K562 (cell line): ENCODE measurements around the gene SLC1A4. TPM values are rescaled to one million over a fixed set of nuclear protein-coding genes. Genes with fewer than 3 reads are reported as not detected.
A peak's percentile ranks its signal among the peaks of the same experiment; 100 is the strongest.

Experiments
- BCOR ChIP-seq: fragments of 450-650 bp; IDR thresholded peaks from 2 replicates; pipeline ENCODE4 v1.6.1; 2016
- DNMT1 ChIP-seq: fragments of 450-650 bp; IDR thresholded peaks from 2 replicates; pipeline ENCODE4 v1.6.1; 2016; ENCODE audit warnings: antibody characterized with exemption, mild to moderate bottlenecking
- MECOM ChIP-seq: fragments of 250-450 bp; sonication (Bioruptor Pico); IDR thresholded peaks from 2 replicates; pipeline ENCODE4 v1.8.0; 2022; ENCODE audit warnings: inconsistent platforms
- NFATC3 ChIP-seq: fragments of 450-650 bp; IDR thresholded peaks from 2 replicates; pipeline ENCODE4 v1.6.1; 2017; ENCODE audit warnings: mild to moderate bottlenecking
- NR2C2 ChIP-seq, 2 experiments: fragments of 200-800 bp in 1 of 2; sonication (Bioruptor generic) in 1 of 2; sonication (generic) in 1 of 2; formaldehyde crosslinking in 1 of 2; IDR thresholded peaks; 2 replicates each; pipeline versions ENCODE4 v1.6.1 to v1.8.0; 2016 to 2022; ENCODE audit warnings: mild to moderate bottlenecking in 1 of 2, missing compliant biosample characterization in 1 of 2, missing genetic modification characterization in 1 of 2, missing genetic modification reagents in 1 of 2
- SP2 ChIP-seq: IDR thresholded peaks from 2 replicates; pipeline ENCODE4 v1.6.1; 2011; ENCODE audit warnings: mild to moderate bottlenecking, low read depth, low read length, moderate library complexity; ENCODE audit not compliant: poor library complexity, severe bottlenecking; ENCODE audit errors: extremely low read depth
- ZNF263 ChIP-seq: sonication (generic); formaldehyde crosslinking; IDR thresholded peaks from 2 replicates; pipeline ENCODE4 v1.8.0; 2022; ENCODE audit warnings: mild to moderate bottlenecking, missing genetic modification reagents, borderline replicate concordance
- ZNF507 ChIP-seq: conservative IDR thresholded peaks from 2 replicates; pipeline ENCODE4 v1.6.1; 2017; ENCODE audit warnings: missing genetic modification characterization, missing compliant biosample characterization
- ZNF77 ChIP-seq: fragments of 250-450 bp; sonication (Bioruptor Pico); IDR thresholded peaks from 2 replicates; pipeline ENCODE4 v1.5.0; 2020
- ZZZ3 ChIP-seq: fragments of 450-650 bp; IDR thresholded peaks from 2 replicates; pipeline ENCODE4 v1.6.1; 2016; ENCODE audit warnings: antibody characterized with exemption, mild to moderate bottlenecking, moderate library complexity
- polyA plus RNA-seq, 8 experiments: library from polyadenylated mRNA; depleted of rRNA in 4 of 8; stranded (reverse) in 5 of 8; unstranded in 3 of 8; fragments of >200 nt; fragmentation: Nextera tagmentation in 2 of 8; fragmentation: Illumina TruSeq in 1 of 8; extraction: Ambion mirVana in 2 of 8; extraction: Trizol in 1 of 8; gene quantifications; 2 replicates each; pipeline versions ENCODE4 v1.2.1 to v1.2.3, GENCODE V29; 2011 to 2014; ENCODE audit warnings: inconsistent platforms in 1 of 8, missing spikeins in 1 of 8
- total RNA-seq, 7 experiments: library from RNA; depleted of rRNA in 6 of 7; stranded (reverse); fragments of >200 nt in 6 of 7; fragmentation: Illumina TruSeq in 2 of 7; extraction: Trizol in 2 of 7; gene quantifications; 2 replicates each; pipeline versions ENCODE4 v1.2.1 to v1.2.3, GENCODE V29; 2011 to 2021; ENCODE audit warnings: low replicate concordance in 1 of 7
- TF ChIP-seq, protein P1 (sequence below): fragments of 450-650 bp; IDR thresholded peaks from 2 replicates; pipeline ENCODE4 v1.6.1; 2018; ENCODE audit not compliant: partially characterized antibody
- TF ChIP-seq, protein P2 (sequence below): fragments of 150-350 bp; IDR thresholded peaks from 2 replicates; pipeline ENCODE4 v1.6.1; 2014; ENCODE audit warnings: low read depth, mild to moderate bottlenecking, low read length, borderline replicate concordance
- TF ChIP-seq, protein P3 (sequence below): fragments of 250-450 bp; sonication (Bioruptor Pico); IDR thresholded peaks from 2 replicates; pipeline ENCODE4 v1.5.0; 2021; ENCODE audit warnings: mild to moderate bottlenecking, moderate library complexity
- TF ChIP-seq, protein P4 (sequence below): fragments of 250-450 bp; sonication (Bioruptor Pico); IDR thresholded peaks from 2 replicates; pipeline ENCODE4 v1.8.0; 2022; ENCODE audit warnings: inconsistent platforms, mild to moderate bottlenecking, moderate library complexity, borderline replicate concordance

SLC1A4 gene
- total and polyA plus RNA-seq, 9 of the 15 experiments (the other 6 are each of a cell fraction or from before 2014, with no cell fraction given), result 4.4 to 24.0 (median 10.9) TPM

DNA sequence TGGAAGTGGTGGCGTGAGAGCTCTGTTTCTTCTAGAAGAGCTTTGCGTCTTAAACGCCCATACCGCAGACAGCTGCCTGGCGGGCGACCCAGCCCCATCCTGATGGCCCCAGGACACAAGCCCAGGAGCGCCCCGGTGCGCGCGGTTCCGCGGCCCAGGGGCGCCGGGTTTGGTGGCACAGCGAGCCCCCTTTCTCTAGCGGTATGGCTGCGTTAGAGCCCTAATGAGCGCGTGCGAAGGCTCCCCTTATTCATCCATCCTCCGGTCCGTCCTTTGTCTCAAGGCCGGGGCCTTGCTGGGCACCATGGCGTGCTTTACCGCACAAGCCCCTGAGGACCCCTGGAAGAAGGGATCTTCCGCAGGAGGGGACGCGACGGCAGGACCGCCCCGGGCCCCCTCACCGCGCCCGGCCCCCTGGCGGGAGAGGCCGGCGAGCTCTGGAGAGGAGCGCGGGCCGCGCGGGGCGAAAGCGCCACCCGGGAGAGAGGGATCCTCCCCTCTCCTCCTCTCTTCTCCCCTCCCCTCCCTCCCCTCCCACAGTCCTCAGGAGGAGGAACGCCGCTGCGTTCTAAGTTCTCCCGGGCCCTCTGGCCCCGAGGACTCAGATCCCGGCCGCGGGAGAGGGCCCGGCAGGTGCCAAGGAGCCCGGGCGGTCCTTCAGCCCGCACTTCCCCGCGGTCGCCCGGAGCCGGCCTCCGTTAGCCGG lies 626 bp upstream of the SLC1A4 start (continued):
- TF ChIP-seq, protein P1, sequence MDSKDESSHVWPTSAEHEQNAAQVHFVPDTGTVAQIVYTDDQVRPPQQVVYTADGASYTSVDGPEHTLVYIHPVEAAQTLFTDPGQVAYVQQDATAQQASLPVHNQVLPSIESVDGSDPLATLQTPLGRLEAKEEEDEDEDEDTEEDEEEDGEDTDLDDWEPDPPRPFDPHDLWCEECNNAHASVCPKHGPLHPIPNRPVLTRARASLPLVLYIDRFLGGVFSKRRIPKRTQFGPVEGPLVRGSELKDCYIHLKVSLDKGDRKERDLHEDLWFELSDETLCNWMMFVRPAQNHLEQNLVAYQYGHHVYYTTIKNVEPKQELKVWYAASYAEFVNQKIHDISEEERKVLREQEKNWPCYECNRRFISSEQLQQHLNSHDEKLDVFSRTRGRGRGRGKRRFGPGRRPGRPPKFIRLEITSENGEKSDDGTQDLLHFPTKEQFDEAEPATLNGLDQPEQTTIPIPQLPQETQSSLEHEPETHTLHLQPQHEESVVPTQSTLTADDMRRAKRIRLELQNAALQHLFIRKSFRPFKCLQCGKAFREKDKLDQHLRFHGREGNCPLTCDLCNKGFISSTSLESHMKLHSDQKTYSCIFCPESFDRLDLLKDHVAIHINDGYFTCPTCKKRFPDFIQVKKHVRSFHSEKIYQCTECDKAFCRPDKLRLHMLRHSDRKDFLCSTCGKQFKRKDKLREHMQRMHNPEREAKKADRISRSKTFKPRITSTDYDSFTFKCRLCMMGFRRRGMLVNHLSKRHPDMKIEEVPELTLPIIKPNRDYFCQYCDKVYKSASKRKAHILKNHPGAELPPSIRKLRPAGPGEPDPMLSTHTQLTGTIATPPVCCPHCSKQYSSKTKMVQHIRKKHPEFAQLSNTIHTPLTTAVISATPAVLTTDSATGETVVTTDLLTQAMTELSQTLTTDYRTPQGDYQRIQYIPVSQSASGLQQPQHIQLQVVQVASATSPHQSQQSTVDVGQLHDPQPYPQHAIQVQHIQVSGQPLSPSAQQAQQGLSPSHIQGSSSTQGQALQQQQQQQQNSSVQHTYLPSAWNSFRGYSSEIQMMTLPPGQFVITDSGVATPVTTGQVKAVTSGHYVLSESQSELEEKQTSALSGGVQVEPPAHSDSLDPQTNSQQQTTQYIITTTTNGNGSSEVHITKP, result peak; percentile 59
- no peak for TF ChIP-seq MECOM
- no peak for TF ChIP-seq NR2C2 (CRISPR knock-in tag; IDR thresholded peaks at IDR 0.05)
- no peak; the same call in 1 of the 2 replicates for TF ChIP-seq NR2C2 (tag; IDR thresholded peaks at IDR 0.05)
- TF ChIP-seq NFATC3, result no peak
- TF ChIP-seq ZNF263 (CRISPR knock-in tag), result peak; percentile 91
- TF ChIP-seq, protein P2, sequence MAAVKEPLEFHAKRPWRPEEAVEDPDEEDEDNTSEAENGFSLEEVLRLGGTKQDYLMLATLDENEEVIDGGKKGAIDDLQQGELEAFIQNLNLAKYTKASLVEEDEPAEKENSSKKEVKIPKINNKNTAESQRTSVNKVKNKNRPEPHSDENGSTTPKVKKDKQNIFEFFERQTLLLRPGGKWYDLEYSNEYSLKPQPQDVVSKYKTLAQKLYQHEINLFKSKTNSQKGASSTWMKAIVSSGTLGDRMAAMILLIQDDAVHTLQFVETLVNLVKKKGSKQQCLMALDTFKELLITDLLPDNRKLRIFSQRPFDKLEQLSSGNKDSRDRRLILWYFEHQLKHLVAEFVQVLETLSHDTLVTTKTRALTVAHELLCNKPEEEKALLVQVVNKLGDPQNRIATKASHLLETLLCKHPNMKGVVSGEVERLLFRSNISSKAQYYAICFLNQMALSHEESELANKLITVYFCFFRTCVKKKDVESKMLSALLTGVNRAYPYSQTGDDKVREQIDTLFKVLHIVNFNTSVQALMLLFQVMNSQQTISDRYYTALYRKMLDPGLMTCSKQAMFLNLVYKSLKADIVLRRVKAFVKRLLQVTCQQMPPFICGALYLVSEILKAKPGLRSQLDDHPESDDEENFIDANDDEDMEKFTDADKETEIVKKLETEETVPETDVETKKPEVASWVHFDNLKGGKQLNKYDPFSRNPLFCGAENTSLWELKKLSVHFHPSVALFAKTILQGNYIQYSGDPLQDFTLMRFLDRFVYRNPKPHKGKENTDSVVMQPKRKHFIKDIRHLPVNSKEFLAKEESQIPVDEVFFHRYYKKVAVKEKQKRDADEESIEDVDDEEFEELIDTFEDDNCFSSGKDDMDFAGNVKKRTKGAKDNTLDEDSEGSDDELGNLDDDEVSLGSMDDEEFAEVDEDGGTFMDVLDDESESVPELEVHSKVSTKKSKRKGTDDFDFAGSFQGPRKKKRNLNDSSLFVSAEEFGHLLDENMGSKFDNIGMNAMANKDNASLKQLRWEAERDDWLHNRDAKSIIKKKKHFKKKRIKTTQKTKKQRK, result no peak
- TF ChIP-seq, protein P3, sequence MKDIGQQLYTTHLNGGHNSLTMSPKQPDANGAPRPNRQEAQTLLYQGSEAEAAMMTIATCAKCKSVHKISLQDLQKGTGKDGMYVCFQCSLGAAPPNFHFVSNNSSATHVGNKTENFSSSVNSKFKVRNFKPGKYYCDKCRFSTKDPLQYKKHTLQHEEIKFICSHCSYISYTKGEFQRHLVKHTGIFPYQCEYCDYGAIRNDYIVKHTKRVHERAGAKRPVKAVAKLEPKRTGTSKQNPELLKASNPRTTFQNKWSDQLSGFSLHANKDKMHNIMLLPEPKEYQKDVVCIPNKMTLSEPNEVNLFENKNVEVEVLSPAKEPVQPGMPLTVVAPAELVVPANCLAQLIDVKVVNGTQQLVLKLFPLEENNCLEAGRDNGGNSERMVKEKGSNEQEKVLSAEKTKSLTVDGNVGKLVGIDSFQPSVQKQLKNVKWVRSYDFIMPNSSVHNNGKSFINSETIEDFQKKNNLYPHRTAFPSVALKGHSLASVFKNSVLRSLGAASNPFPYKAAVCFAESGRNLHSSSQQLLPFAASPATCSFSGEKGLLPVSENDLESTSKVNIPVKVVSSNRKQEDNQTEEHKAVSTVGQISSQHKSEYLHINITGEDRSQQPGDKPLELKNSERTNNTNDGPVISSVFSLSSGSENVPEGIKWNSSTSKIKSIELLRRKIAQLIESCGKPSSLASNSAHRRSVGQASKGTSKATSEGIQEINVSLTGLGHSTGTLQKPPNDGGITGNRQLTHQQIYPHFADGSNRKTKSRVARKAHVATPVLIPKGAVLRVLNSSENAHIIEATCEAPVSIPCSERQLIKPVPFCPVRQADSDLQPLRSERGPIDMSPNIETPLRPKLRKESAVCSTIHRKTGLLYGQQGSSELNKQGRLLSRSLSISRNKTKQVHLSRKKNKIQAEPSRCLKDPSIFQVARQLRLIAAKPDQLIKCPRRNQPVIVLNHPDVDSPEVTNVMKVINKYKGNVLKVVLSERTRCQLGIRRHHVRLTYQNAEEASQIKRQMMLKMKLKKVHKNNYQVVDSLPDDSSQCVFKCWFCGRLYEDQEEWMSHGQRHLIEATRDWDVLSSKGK, result no peak
- no peak for TF ChIP-seq DNMT1
- no peak for TF ChIP-seq ZZZ3
- no peak for TF ChIP-seq SP2
- TF ChIP-seq BCOR, result no peak
- no peak for TF ChIP-seq ZNF507
- TF ChIP-seq, protein P4, sequence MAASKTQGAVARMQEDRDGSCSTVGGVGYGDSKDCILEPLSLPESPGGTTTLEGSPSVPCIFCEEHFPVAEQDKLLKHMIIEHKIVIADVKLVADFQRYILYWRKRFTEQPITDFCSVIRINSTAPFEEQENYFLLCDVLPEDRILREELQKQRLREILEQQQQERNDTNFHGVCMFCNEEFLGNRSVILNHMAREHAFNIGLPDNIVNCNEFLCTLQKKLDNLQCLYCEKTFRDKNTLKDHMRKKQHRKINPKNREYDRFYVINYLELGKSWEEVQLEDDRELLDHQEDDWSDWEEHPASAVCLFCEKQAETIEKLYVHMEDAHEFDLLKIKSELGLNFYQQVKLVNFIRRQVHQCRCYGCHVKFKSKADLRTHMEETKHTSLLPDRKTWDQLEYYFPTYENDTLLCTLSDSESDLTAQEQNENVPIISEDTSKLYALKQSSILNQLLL, result no peak
- TF ChIP-seq ZNF77 (CRISPR knock-in tag), result no peak
